ENCODE measurements around the gene PEX11A.
"Not testable (repeated sequence)": the region's sequence is repeated elsewhere in the genome, so short reads cannot be mapped to it uniquely, and the experiment has no call there.

Gene PEX11A, protein sequence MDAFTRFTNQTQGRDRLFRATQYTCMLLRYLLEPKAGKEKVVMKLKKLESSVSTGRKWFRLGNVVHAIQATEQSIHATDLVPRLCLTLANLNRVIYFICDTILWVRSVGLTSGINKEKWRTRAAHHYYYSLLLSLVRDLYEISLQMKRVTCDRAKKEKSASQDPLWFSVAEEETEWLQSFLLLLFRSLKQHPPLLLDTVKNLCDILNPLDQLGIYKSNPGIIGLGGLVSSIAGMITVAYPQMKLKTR

DNA sequence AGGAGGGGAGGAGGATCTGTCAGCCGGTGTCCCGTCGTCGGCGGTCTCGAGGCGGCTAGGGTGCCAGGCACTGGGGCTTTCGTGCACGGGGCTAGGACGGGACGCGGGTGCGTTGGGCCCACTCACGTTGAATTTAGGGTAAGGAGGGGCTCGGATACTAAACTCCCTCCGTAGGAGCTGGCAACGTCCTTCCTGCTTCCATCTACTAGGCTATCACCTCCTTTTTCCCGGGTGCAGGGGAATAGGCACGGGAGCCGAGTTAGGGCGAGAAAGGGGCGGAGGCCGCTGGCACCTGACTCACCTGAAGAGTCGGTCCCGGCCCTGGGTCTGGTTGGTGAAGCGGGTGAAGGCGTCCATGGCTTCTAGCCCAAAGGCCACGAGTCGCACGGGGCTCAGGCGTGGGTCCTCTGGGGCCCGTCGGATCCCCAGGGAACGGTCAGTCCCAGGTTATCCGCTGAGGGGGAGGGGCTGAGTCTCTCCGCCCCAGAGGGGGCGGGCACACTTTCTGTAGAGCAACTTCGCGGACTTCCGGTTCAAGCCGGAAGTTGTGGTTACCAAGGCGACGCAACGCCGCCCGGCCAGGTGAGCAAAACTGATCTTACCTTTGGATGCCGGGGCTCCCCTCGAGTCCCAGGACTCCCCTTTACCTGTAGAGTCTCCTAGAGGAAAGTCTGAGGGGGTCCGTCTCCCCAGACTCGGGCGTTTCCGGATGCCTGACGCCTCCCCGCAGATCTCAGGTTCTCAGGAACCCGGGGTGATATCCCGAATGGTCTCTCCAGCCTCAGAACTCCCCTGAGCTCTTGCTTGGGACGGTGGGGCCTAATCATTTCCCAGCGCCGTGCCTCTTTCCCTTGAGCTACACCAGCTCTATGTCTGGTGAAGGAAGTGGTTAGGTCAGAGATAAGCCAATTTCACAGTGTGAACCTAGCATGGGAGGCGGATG lies at the start of gene PEX11A, which contains the start of gene WDR93:
Gene PEX11A, minus strand, starts transcription at position 479 of the 943 bp plus-strand sequence. Its CDS starts 122 bp downstream, at position 357.
Gene WDR93, plus strand, starts transcription at position 536 of the 943 bp plus-strand sequence. CDS start 10,936 bp downstream, outside the sequence.
- DNase-seq (ENCODE audit: low read depth in 2 of 3, low spot score in 2 of 3) = peak; percentile 43 to 62 (median 46)

DNA sequence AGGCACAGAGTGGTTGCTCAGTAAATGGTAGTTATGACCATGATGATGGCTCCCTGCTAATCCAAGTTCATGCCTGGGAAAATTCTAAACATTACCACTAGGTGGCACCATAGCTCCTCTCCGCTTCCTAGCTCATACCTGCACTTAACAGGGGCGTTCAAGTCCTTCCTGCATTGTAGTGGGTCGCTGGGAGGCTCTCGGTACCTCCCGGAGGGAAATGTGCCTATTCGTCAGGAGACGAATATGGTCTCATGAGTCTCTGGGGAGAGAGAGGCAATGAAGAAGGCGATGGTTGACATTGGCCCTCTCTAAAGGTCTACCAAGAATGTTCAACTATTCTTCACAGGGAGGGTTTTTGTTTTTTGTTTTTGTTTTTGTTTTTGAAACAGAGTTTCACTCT lies 49.6 kb upstream of the PEX11A start:
- peak in 1 of 3 experiments; percentile 22 for DNase-seq (ENCODE audit: low read depth in 2 of 3, low spot score in 2 of 3)

DNA sequence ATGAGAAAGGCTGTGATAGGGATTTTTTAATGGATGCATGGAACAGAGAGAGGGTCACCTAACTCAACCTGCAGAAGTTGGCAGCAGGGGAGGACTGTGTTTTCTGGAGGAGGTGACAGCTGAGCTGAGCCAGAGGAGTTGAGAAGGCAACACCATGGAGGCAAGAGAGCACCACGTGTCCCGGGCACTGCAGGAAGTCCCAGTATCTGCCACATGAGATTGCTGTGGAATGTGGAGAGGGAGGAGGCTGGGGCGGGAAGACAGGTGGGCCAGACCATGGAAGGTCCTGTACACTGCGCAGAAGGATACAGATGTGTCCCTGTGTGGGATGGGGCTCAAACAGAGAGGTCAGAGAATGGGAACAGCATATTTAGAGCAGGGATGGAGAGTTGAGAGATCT lies 45.2 kb upstream of the PEX11A start:
- no peak for DNase-seq (ENCODE audit: low read depth in 2 of 3, low spot score in 2 of 3)

- no peak for DNase-seq (ENCODE audit: low read depth in 2 of 3, low spot score in 2 of 3)
These were observed 42.1 kb upstream of the PEX11A start for GRCh38 chr15:89732451-89733172.

GRCh38 chr15:89731275-89731674 lies 40.7 kb upstream of the PEX11A start:
- DNase-seq (ENCODE audit: low read depth in 2 of 3, low spot score in 2 of 3) = no peak

GRCh38 chr15:89728254-89728653 lies 37.7 kb upstream of the PEX11A start:
- no peak for DNase-seq (ENCODE audit: low read depth in 2 of 3, low spot score in 2 of 3)

- DNase-seq (ENCODE audit: low read depth in 2 of 3, low spot score in 2 of 3) = no peak
These were observed 34.5 kb upstream of the PEX11A start for GRCh38 chr15:89725064-89725463.

DNA sequence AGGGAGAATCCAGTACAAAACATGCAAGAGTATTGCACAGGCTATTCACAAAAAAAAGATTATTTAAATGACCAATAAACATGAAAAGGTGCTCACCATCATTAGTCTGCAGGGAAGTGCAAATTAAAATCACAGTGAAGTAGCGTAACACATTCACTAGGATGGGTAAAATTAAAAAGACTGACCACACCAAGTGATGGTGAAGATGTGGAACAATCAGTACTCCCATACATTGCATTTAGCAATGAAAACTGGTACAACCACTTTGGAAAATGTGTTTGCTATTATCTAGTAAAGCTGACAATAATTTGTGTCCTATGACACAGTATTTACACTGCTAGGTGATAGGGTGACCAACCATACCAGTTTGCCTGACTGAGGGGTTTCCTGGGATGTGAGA lies 34.1 kb upstream of the PEX11A start:
- DNase-seq (ENCODE audit: low read depth in 2 of 3, low spot score in 2 of 3) = no peak

DNA sequence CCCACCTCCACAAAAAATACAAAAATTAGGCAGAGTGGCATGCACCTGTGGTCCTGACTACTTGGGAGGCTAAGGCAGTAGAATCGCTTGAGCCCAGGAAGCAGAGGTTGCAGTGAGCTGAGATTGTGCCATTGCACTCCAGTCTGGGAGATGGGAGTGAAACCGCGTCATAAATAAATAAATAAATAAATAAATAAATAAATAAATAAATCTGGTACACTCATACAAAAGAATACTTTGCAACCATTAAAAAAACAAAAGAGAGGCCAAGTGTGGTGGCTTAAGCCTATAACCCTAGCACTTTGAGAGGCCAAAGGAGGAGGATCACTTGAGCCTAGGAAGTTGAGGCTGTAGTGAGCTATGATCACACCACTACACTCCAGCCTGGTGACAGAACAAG lies 32.5 kb upstream of the PEX11A start:
- no peak for DNase-seq (ENCODE audit: low read depth in 2 of 3, low spot score in 2 of 3)

DNA sequence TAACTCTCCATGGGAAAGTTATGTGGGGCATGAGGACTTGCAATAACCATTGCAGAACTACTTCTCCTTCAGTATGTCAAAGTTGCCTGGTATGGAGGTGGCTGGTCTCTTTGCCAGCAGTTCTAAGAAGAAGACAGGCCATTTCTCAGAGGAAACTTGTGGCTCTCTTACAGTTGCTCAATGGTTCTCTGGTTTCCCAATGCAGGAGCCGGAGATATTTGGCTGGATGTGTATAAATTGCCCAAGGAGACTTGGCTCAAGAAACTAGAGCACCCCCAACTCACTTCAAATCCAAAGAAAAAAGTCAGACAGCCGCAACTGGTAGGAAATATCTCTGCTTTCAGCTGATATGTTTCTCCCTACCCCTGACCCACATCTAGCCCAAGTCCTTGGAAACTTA lies 24.2 kb upstream of the PEX11A start:
- no peak for DNase-seq (ENCODE audit: low read depth in 2 of 3, low spot score in 2 of 3)

DNA sequence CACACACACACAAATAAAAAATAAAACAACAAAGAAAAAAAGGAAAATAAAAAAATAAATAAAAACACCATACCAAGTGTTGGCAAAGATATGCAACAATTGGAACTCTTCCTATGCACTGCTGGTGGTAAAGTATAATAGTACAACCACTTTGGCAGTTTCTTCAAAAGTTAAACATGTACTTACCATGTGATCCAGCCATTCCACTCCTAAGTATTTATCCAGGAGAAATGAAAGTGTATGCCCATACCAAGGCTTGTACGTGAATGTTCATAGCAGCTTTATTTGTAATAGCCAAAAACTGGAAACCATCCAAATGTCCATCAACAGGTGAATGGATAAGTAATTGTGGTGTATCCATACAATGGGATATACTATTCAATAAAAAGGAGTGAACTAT lies 17.0 kb upstream of the PEX11A start:
- no peak for DNase-seq (ENCODE audit: low read depth in 2 of 3, low spot score in 2 of 3)

DNA sequence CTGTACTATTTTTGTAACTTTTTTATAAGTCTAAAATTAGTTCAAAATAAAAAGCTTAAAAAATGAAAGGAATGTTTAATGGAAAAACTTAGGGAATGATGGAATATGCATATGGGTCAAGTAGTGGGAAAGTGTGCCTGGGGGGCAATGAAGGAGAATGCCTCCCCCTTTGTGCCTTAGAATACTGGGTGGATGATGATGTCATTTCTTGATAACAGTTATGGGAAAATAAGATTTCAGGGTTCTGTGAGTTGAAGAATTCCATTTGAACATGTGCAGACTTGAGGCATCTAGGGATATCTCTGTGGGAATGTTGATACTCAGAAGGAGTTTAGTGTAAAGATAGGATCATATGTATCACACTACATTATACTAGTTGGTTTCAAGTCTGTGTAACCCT lies 13.9 kb upstream of the PEX11A start:
- no peak for DNase-seq (ENCODE audit: low read depth in 2 of 3, low spot score in 2 of 3)

- no peak for DNase-seq (ENCODE audit: low read depth in 2 of 3, low spot score in 2 of 3)
These were observed 4.6 kb upstream of the PEX11A start for GRCh38 chr15:89695198-89695597.

DNA sequence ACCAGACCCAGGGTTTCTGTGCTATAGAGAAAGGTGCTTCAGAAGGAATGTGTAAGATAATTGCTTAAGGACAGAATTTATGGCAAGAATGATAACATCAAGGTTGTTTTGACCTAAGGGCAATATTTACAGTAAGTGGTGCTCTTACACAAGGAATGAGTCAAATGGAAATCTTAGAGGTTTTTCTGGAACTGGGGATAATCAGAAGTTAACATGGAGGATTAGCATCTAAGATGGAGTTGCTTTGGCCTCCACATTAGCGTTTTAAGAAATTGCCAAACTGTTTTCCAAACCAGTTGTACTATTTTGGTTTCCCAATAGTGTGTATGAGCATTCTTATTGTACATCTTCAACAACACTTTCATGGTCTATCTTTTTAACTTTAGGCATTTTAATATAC lies 3.1 kb upstream of the PEX11A start:
- no peak for DNase-seq (ENCODE audit: low read depth in 2 of 3, low spot score in 2 of 3)

GRCh38 chr15:89693091-89693490 lies 2.5 kb upstream of the PEX11A start:
- DNase-seq (ENCODE audit: low read depth in 2 of 3, low spot score in 2 of 3) = no peak

GRCh38 chr15:89689930-89690275 lies 651 bp downstream of the PEX11A start:
- DNase-seq (ENCODE audit: low read depth in 2 of 3, low spot score in 2 of 3) = not testable (repeated sequence)

- DNase-seq (ENCODE audit: low read depth in 2 of 3, low spot score in 2 of 3) = no peak
These were observed 4.0 kb downstream of the PEX11A start for GRCh38 chr15:89686522-89686921.

GRCh38 chr15:89685995-89686394 lies 4.6 kb downstream of the PEX11A start:
- DNase-seq (ENCODE audit: low read depth in 2 of 3, low spot score in 2 of 3) = no peak

GRCh38 chr15:89681146-89681545 lies 9.4 kb downstream of the PEX11A start:
- DNase-seq (ENCODE audit: low read depth in 2 of 3, low spot score in 2 of 3) = no peak

GRCh38 chr15:89680282-89680873 lies 10.2 kb downstream of the PEX11A start:
- DNase-seq (ENCODE audit: low read depth in 2 of 3, low spot score in 2 of 3) = no peak

- no peak for DNase-seq (ENCODE audit: low read depth in 2 of 3, low spot score in 2 of 3)
These were observed 11.3 kb downstream of the PEX11A start, which contains the start of gene PLIN1 for GRCh38 chr15:89679212-89679611. TSS of gene PLIN1 (minus strand) at chr15:89679367. CDS start at chr15:89677489, 1,878 bp downstream.

Measured in activated CD8-positive, alpha-beta memory T cell treated with anti-CD3 and anti-CD28 coated beads for 48 hours (primary cell).